OCI-LY7 (cell line): ENCODE results near the gene ARL13A.

Experiments used
- EZH2phosphoT487 ChIP-seq: fragments of 200-600 bp; sonication (generic); IDR thresholded peaks from 2 replicates; pipeline ENCODE4 v1.6.1; 2018; ENCODE audit warnings: low read depth, borderline replicate concordance, mild to moderate bottlenecking, mixed run types, antibody characterized with exemption, low read length, moderate library complexity, mixed read lengths
- TF ChIP-seq, protein P1 (sequence below): fragments of 200-600 bp; sonication (generic); conservative IDR thresholded peaks from 2 replicates; pipeline ENCODE4 v1.5.1; 2014; ENCODE audit warnings: mild to moderate bottlenecking, antibody characterized with exemption, low read length, moderate library complexity, mixed read lengths

DNA sequence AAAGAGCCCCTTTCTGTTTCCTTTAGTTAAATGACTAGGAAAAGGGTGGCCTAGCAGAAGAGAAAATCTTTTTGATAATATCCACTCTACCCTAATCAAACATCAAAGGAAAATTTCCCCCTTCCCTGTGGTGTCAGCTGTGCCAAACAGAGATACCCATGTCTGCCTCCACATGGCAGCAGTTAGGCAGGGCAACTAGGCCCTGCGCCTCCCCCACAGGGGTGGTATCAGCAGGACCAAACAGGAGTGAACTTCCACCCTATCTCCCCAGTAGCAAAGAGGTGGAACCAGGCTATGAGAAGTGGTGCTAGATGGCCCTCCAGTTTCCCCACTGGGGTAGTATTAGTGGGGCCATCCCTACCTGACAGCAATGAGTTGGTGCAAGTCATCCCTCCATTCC is 21.0 kb upstream of the ARL13A start:
- TF ChIP-seq, protein P1, sequence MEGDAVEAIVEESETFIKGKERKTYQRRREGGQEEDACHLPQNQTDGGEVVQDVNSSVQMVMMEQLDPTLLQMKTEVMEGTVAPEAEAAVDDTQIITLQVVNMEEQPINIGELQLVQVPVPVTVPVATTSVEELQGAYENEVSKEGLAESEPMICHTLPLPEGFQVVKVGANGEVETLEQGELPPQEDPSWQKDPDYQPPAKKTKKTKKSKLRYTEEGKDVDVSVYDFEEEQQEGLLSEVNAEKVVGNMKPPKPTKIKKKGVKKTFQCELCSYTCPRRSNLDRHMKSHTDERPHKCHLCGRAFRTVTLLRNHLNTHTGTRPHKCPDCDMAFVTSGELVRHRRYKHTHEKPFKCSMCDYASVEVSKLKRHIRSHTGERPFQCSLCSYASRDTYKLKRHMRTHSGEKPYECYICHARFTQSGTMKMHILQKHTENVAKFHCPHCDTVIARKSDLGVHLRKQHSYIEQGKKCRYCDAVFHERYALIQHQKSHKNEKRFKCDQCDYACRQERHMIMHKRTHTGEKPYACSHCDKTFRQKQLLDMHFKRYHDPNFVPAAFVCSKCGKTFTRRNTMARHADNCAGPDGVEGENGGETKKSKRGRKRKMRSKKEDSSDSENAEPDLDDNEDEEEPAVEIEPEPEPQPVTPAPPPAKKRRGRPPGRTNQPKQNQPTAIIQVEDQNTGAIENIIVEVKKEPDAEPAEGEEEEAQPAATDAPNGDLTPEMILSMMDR: no peak
- TF ChIP-seq EZH2phosphoT487: no peak
